ENCODE data around the gene CELF2. TPM values are rescaled to one million over a fixed set of nuclear protein-coding genes. Genes with fewer than 3 reads are reported as not detected.
A peak's percentile ranks its signal among the peaks of the same experiment; 100 is the strongest.
"Not testable (repeated sequence)": the region's sequence is repeated elsewhere in the genome, so short reads cannot be mapped to it uniquely, and the experiment has no call there.

CELF2 gene
- total RNA-seq, 1 donor from 2014 or later, result 94.9 TPM

DNA sequence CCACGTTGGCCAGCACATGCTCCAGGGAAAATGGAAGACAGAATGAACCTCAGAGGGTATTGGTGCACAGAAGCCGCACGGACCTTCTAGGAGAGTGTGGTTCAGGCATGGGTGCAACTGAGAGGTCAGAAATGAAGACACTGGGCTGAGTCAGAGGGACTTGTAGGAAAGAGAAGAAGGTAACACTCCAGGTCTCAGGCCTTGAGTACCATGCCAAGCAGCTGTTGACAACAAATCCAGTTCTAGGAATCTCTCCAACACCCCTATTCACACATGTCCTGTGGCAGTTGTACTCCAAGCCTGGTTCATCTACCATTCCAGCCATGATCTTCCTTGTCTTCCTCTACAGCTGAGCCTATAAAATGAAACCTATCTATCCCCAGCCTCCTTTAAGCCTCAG, 342.2 kb downstream of the CELF2 start:
- no peak for ATAC-seq
- DNase-seq (ENCODE audit: low spot score), result no peak
- intact Hi-C loops (cut with DNase I), result no loop called here

DNA sequence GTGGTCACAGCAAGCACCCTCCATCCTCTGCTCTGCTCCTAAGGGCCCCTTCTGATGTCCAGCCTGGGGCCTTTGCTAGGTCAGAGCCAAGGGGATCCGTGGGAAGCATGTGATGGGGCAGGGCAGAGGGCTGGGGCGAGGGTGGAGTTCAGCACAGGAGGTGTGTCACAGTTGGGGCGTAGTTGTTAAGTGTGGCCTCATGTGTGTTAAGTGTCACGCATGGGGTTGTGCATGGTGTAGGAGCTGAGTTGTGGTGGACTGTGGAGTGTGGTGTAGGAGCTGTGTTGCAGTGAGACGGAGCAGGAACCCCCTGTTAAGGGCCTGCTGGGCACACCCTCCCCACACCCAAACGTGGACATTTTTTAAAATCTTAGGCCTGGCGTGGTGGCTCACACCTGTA, 345.8 kb downstream of the CELF2 start:
- ATAC-seq, result no peak
- intact Hi-C loops (cut with DNase I), result no loop called here

DNA sequence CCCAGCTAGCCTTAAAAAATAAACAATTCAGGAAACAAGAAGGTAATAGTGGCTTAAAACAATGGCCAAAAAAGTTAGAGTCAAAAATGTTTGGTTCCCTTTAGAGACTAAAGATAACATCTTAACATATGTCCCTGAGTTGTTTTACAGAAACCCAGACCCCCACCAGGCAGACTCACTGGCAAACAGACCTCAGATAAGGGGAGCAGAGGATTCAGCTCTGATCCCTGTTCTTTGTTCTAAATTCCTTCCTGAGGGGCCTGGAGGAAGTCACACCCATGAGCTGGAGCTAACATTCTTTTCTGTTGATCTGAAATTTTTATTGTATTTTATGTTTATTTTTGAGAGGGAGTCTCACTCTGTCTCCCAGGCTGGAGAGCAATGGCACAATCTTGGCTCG, 346.6 kb downstream of the CELF2 start:
- ATAC-seq (no peak), DNase-seq (ENCODE audit: low spot score) (no peak)
- intact Hi-C loops (cut with DNase I), result no loop called here

More for the DNA sequence above, 345.8 kb downstream of the CELF2 start:
- DNase-seq (ENCODE audit: low spot score), result no peak

DNA sequence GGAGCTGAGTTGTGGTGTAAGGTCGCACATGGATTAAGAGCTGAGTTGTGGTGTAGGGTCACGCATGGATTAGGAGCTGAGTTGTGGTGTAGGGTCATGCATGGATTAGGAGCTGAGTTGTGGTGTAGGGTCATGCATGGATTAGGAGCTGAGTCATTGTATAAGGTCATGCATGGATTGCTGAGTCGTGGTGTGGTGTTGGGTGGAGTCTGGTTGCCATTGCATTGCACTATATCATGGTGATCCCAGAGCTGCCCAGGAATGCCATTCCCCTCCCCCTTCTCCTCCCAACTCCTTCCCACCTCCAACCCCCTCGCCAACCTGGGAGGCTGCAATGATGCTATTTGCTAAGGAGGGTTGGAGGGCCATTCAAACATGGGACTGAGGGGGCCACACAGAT, 349.2 kb downstream of the CELF2 start:
- intact Hi-C loops (cut with DNase I); DNase-seq (ENCODE audit: low spot score); ATAC-seq: not testable (repeated sequence)

DNA sequence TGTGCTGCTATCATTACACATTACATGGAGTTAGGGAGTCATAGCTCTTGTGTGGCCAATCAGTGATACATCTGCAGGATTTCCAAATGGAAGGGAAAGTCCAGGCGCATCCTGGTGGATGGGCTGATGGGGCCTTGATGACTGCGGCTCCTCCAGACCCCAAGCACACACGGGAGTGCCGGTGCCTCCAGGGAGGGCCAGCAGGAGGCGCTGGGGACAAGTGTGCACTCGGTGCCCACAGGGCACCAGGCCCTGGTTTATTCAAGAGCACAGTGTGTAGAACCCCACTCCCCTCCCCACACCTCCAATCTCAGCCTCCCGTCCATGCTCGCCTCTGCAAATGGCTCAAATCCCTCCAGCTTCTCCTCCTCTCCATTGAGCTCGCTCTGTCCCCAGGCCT, 349.8 kb downstream of the CELF2 start:
- intact Hi-C loops (cut with DNase I), result no loop called here
- no peak for DNase-seq (ENCODE audit: low spot score)
- no peak for ATAC-seq

DNA sequence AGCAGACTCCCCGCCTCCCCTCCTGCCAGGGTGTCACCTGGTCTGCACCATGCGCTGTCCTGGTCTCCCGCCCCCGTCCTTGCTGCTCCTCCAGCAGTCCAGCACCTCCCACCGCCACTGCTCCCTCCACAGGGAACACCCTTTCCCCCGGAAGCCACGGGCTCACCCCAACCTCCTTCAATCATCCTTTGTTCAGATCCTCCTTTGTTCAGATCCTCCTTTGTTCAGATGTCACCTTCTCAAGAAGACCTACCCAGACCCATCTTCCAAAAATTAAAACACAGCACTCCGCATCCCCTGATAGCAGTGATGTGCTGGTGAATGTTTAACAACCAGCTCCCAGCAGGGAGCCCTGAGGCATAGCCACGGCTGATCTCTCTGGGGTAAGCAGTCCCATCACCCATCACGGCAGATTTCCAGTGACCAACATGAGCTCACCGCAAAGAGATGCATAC, 356.1 kb downstream of the CELF2 start:
- ATAC-seq (no peak), DNase-seq (ENCODE audit: low spot score) (no peak)
- intact Hi-C loops (cut with DNase I), result no loop called here

DNA sequence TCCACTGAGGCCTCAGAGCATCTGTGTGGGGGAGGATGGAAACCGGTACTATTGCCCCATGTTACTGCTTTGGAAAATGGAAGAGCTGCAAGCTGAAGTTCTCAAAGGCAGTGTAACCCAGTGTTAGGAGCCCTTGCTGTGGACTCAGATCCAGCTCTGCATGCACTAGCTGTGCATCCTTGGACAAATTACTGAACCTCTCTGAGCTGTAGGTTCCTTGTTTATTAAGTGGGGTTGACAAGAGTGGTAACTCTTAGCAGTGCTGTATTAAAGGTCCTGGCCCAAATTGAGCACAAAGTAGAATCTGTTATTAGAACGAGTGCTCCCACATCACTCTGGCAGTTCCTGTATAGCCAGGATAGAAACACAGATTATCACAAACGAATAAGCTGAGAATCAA, 359.6 kb downstream of the CELF2 start:
- intact Hi-C loops (cut with DNase I), result no loop called here
- no peak for ATAC-seq
- no peak for DNase-seq (ENCODE audit: low spot score)

DNA sequence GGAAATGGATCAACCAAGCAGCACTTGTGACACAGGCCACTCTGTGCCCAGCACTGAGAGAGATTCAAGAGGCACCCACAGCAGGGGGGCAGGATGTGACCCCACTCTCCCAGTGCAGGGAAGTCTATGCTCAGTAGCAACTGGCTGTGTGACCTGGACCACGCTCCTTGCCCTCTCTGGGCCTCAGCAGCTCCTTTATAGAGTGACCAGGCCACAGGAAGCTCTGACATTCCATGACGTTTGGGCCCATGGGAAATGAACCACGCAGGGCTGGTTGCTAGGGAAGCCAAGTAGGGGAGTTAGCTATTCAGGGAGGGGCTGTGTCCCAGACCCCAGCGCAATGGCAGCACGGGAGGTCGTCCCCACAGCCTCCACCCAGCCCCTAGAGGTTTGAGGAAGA, 361.2 kb downstream of the CELF2 start:
- DNase-seq (ENCODE audit: low spot score) (no peak), ATAC-seq (peak; percentile 17)
- intact Hi-C loops (cut with DNase I), result no loop called here

DNA sequence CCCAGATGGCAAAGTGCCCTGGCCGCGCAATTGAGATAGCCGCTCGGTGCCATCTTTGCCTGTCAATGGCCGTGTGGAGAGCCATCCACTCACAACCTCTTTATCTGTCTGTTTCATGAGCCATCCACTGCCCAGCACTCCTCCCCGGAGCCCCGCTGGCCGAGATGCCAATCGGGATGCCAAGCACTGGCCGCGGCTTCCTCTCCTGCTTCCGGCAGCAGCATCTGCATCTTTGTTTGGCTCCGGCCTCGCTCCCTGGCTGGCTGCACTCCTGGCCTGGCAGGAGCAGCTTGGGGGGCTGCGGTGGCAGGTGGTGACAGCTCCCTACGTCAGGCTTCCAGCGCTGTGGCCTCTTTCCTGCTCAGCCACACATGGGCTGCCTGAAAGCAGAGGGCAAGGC, 362.1 kb downstream of the CELF2 start:
- intact Hi-C loops (cut with DNase I), result no loop called here
- DNase-seq (ENCODE audit: low spot score), result no peak
- no peak for ATAC-seq

DNA sequence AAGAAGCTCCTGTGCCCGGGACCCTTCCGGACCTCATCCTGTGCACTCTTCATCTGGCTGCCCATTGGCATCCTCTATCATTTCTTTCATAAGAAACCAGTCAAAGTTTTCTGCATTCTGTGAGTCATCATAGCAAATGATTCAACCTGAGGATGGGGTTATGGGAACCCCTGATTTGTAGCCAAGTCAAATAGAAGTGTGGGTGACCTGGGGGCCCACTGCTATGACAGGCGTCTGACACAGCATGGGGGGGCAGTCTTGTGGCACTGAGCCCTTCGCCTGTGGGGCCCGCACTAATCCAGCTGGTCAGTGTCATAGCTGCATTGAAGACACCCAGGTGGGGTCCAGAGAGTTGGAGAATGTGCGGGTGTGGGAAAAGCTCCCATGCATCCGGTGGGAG, 363.4 kb downstream of the CELF2 start:
- DNase-seq (ENCODE audit: low spot score), result no peak
- ATAC-seq, result no peak
- intact Hi-C loops (cut with DNase I), result no loop called here

DNA sequence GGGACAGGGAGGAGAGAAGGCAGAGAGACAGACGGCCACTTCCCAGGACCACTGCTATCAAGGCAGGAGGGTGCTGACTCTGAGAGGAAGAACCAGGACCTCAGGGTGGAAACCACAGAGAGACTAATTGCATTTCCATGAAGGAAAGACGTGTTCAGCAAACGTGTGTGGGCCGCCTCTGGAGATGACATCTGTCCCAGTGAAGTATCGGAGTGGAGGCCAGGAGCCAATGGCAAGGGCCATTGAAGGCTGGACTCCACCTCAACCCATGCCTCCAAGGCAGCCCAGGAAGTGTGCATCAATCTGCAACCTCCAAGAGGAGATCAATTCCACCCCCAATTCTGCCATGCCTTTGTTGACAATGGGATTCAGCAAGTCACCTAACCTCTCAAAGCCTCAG, 363.8 kb downstream of the CELF2 start:
- intact Hi-C loops (cut with DNase I), result no loop called here
- ATAC-seq, result no peak
- no peak for DNase-seq (ENCODE audit: low spot score)

DNA sequence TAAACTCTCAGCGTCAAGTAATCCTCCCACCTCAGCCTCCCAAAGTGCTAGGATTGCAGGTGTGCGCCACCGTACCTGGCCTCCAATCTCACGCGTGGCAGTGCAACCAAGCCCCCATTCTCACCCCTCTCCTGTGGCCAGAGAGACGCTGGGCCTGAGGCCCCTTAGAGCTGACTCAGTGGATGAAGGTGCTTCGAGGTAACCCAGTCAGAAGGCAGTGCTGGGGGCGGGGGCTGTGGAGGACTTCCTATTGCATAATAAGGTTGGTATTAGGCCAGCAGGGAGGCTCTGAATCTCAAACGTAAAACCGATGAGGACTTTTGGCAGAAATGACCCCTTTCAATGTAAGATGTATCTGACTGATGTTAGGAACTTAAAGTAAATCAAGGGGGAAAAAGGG, 364.5 kb downstream of the CELF2 start:
- DNase-seq (ENCODE audit: low spot score) (no peak), ATAC-seq (no peak)
- intact Hi-C loops (cut with DNase I), result no loop called here

DNA sequence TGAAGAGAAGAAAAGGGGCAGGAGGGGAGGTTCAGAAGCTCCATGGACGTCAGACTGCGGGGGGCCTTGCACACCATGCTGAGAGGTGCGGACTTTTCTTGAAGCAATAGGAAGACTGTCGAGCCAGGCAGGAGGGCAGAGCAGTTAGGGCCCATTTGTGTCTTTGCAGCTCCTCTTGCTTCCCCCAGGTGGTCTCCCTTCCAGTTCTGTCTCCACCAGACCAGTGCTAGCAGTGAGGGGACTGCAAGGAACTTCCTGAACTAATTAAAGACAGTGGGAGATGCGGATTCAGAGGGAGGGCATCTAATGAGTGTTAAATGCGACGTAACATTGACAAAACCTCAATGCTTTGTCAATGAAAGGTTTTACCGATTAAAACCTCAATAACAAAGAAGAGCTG, 368.4 kb downstream of the CELF2 start:
- no peak for DNase-seq (ENCODE audit: low spot score)
- intact Hi-C loops (cut with DNase I), result no loop called here
- ATAC-seq, result no peak

Data from sciatic nerve (tissue), 2 donors.